K562 (cell line): Measurements from ENCODE around the gene MYO6. TPM values are rescaled to one million over a fixed set of nuclear protein-coding genes. Genes with fewer than 3 reads are reported as not detected.
A peak's percentile ranks its signal among the peaks of the same experiment; 100 is the strongest.

Experiments used
- ATAC-seq: fragments of 200-7000 bp; cut with Tn5 transposase; 3 replicates; pipeline ENCODE4 v1.9.1; 2020; ENCODE audit warnings: moderate library complexity
- BruUV-seq: library from RNA; stranded (reverse); fragments of 400-500 nt; replicated peaks from 2 replicates; lab custom pipeline; 2021; lab: Mats Ljungman, UMichigan
- CTCF ChIA-PET: fragments of 300-600 bp; formaldehyde crosslinking; extraction: SDS; loops from one replicate; lab custom pipeline; 2021; ENCODE audit warnings: low intra/inter-chr PET ratio; lab: Yijun Ruan, JAX
- POLR2A ChIA-PET: fragments of 300-600, 350-650 bp; sonication (Branson Sonifier 250); formaldehyde crosslinking; extraction: SDS; loops from one replicate; lab custom pipeline; 2021; ENCODE audit warnings: antibody characterized with exemption, inconsistent platforms; lab: Yijun Ruan, JAX
- DNase-seq, 4 experiments: peaks; one replicate each; pipeline versions ENCODE4 v3.0.0 to v3.0.0-alpha.2; 2011 to 2018; ENCODE audit warnings: low spot score in 3 of 4, mixed read lengths in 3 of 4; ENCODE audit errors: extremely low read depth in 1 of 4
- FAIRE-seq: peaks from 2 replicates; lab custom pipeline; 2011; peaks lifted over from hg19 to GRCh38; lab: Jason Lieb, UNC
- H2AFZ ChIP-seq: 2 replicates; pipeline ENCODE4 v1.6.0; 2011; ENCODE audit warnings: low read depth, low read length, control low read depth, inconsistent platforms
- H3K27ac ChIP-seq: fragments of 200-600 bp; 3 replicates; pipeline ENCODE4 v1.8.0; 2011; ENCODE audit warnings: low read depth, mild to moderate bottlenecking, control low read depth, inconsistent platforms, low read length, moderate library complexity, mixed read lengths; ENCODE audit errors: extremely low read depth
- H3K27me3 ChIP-seq, 2 experiments: fragments of 300-600 bp in 1 of 2; 2 replicates in 1 of 2; 3 replicates in 1 of 2; pipeline versions ENCODE4 v1.6.0 to v1.8.0; 2011; ENCODE audit warnings: inconsistent platforms in 2 of 2, low read length in 2 of 2, mild to moderate bottlenecking in 1 of 2, mixed read lengths in 1 of 2, moderate library complexity in 1 of 2; ENCODE audit not compliant: control insufficient read depth in 2 of 2, insufficient read depth in 2 of 2
- H3K36me3 ChIP-seq: fragments of 300-600 bp; 3 replicates; pipeline ENCODE4 v1.8.0; 2011; ENCODE audit warnings: mild to moderate bottlenecking, low read length, inconsistent platforms; ENCODE audit not compliant: control insufficient read depth, insufficient read depth
- H3K4me1 ChIP-seq, 2 experiments: fragments of 200-600 bp in 1 of 2; replicated peaks in 1 of 2; 2 replicates in 1 of 2; 3 replicates in 1 of 2; pipeline versions ENCODE4 v1.5.1 to v1.8.0; 2011; ENCODE audit warnings: inconsistent platforms in 2 of 2, low read length in 2 of 2, mild to moderate bottlenecking in 1 of 2, mixed read lengths in 1 of 2, moderate library complexity in 1 of 2; ENCODE audit not compliant: control insufficient read depth in 2 of 2, insufficient read depth in 2 of 2
- H3K4me2 ChIP-seq: 2 replicates; pipeline ENCODE4 v1.6.1; 2011; ENCODE audit warnings: low read length, control low read depth, inconsistent platforms, mixed read lengths; ENCODE audit not compliant: insufficient read depth
- H3K4me3 ChIP-seq: fragments of 200-600 bp; sonication (generic), shearing (Covaris generic); 2 replicates; pipeline ENCODE4 v1.5.1; 2016; ENCODE audit warnings: control low read depth, inconsistent platforms
- H3K79me2 ChIP-seq: fragments of 200-600 bp; 3 replicates; pipeline ENCODE4 v1.8.0; 2011; ENCODE audit warnings: low read length, inconsistent platforms; ENCODE audit not compliant: control insufficient read depth, insufficient read depth
- H3K9ac ChIP-seq, 2 experiments: 2 replicates each; pipeline versions ENCODE4 v1.6.0 to v1.6.1; 2011; ENCODE audit warnings: low read depth in 2 of 2, low read length in 2 of 2, control low read depth in 1 of 2, inconsistent platforms in 1 of 2, mild to moderate bottlenecking in 1 of 2, mixed read lengths in 1 of 2; ENCODE audit not compliant: insufficient read depth in 1 of 2
- H3K9me1 ChIP-seq: one replicate; pipeline ENCODE4 v1.6.0; 2011; ENCODE audit warnings: inconsistent platforms, mild to moderate bottlenecking, low read length, moderate library complexity; ENCODE audit not compliant: control insufficient read depth, insufficient read depth
- H3K9me3 ChIP-seq: replicated peaks from 2 replicates; pipeline ENCODE4 v1.5.1; 2011; ENCODE audit warnings: low read depth, low read length, inconsistent platforms; ENCODE audit not compliant: control insufficient read depth, insufficient read depth
- H4K20me1 ChIP-seq: replicated peaks from 2 replicates; pipeline ENCODE4 v1.6.1; 2011; ENCODE audit warnings: low read length, inconsistent platforms, mixed read lengths; ENCODE audit not compliant: control insufficient read depth, insufficient read depth
- ATF3 ChIP-seq, 2 experiments: fragments of 450-650 bp in 1 of 2; sonication (generic) in 1 of 2; formaldehyde crosslinking in 1 of 2; IDR thresholded peaks in 1 of 2; conservative IDR thresholded peaks in 1 of 2; 2 replicates each; pipeline versions ENCODE4 v1.6.1 to v1.8.1; 2016 to 2023; ENCODE audit warnings: mild to moderate bottlenecking in 2 of 2, moderate library complexity in 2 of 2, inconsistent platforms in 1 of 2, missing genetic modification reagents in 1 of 2
- CEBPG ChIP-seq, 3 experiments: fragments of 200-800 bp in 1 of 3; sonication (Bioruptor generic) in 1 of 3; sonication (generic) in 1 of 3; formaldehyde crosslinking in 1 of 3; IDR thresholded peaks in 2 of 3; conservative IDR thresholded peaks in 1 of 3; 2 replicates each; pipeline versions ENCODE4 v1.6.1 to v1.8.0; 2016 to 2022; ENCODE audit warnings: missing compliant biosample characterization in 2 of 3, missing genetic modification characterization in 2 of 3, mild to moderate bottlenecking in 1 of 3, missing genetic modification reagents in 1 of 3
- NCOA4 ChIP-seq: fragments of 450-650 bp; IDR thresholded peaks from 2 replicates; pipeline ENCODE4 v1.6.1; 2018; ENCODE audit warnings: mild to moderate bottlenecking; ENCODE audit not compliant: partially characterized antibody
- VEZF1 ChIP-seq: fragments of 200-800 bp; sonication (Bioruptor generic); IDR thresholded peaks from 2 replicates; pipeline ENCODE4 v1.6.1; 2017; ENCODE audit warnings: missing genetic modification characterization, missing compliant biosample characterization
- ZNF609 ChIP-seq: sonication (generic); formaldehyde crosslinking; IDR thresholded peaks from 2 replicates; pipeline ENCODE4 v1.8.1; 2023; ENCODE audit warnings: missing genetic modification reagents, mild to moderate bottlenecking, borderline replicate concordance
- WGBS: fragments of 100-300 bp; shearing (Covaris generic); methylation state at CpG from one replicate; pipeline ENCODE4 v1.1.6; 2016; ENCODE audit warnings: low coverage, mixed read lengths; ENCODE audit not compliant: insufficient coverage; ENCODE audit errors: missing lambda C conversion rate; 5-methylcytosine and 5-hydroxymethylcytosine counted together
- in situ Hi-C: fragments of 300-500 bp; cut with MboI; formaldehyde crosslinking; loops from 4 replicates; pipeline ENCODE4 v1.15.0; 2018; ENCODE audit warnings: inconsistent platforms, mixed read lengths
- intact Hi-C: fragments of 100-400 bp; cut with micrococcal nuclease; formaldehyde crosslinking; loops from 2 replicates; pipeline ENCODE4 v1.14.2; 2022
- polyA plus RNA-seq, 8 experiments: library from polyadenylated mRNA; depleted of rRNA in 4 of 8; stranded (reverse) in 5 of 8; unstranded in 3 of 8; fragments of >200 nt; fragmentation: Nextera tagmentation in 2 of 8; fragmentation: Illumina TruSeq in 1 of 8; extraction: Ambion mirVana in 2 of 8; extraction: Trizol in 1 of 8; gene quantifications; 2 replicates each; pipeline versions ENCODE4 v1.2.1 to v1.2.3, GENCODE V29; 2011 to 2014; ENCODE audit warnings: inconsistent platforms in 1 of 8, missing spikeins in 1 of 8
- total RNA-seq, 7 experiments: library from RNA; depleted of rRNA in 6 of 7; stranded (reverse); fragments of >200 nt in 6 of 7; fragmentation: Illumina TruSeq in 2 of 7; extraction: Trizol in 2 of 7; gene quantifications; 2 replicates each; pipeline versions ENCODE4 v1.2.1 to v1.2.3, GENCODE V29; 2011 to 2021; ENCODE audit warnings: low replicate concordance in 1 of 7

The MYO6 gene
- total and polyA plus RNA-seq, 9 of the 15 experiments (the other 6 are each of a cell fraction or from before 2014, with no cell fraction given), result 1.3 to 5.5 (median 2.7) TPM

DNA sequence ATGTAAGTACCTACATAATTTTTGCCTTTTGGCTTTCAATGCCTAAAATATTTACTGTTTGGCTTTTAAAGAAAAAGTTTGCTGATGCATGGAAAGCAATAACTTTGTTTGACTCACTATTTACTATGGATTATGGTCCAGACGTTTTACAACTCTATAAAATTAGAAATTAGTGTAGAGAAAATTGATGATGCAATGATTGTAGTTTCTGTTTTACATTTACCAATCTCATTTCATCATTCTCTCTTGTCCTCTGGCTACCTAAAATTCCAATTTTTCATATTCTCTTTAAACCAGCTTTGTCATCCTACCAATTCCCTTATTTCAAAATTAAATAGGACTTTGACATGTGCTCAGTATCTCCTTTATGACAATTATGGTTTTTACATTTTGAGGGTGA is 192.5 kb downstream of the MYO6 start:
- Histone ChIP-seq H3K27me3 (no peaks in the 10 kb centered on the region), H3K9me3 (no peaks in the 10 kb centered on the region), H3K9ac (no peak overlapping the region), H3K9me1 (no peaks in the 10 kb centered on the region), H3K4me3 (no peak overlapping the region), H3K36me3 (no peaks in the 10 kb centered on the region; the same call in 2 of the 3 replicates), H4K20me1 (no peaks in the 10 kb centered on the region), H2AFZ (no peak overlapping the region), H3K27ac (no peak overlapping the region), H3K4me1 (no peaks in the 10 kb centered on the region), H3K79me2 (no peaks in the 10 kb centered on the region), H3K4me2 (no peak overlapping the region)
- POLR2A ChIA-PET, result no interaction called here
- peak; percentile 66 for TF ChIP-seq ATF3 (IDR thresholded peaks at IDR 0.05)
- no peak for TF ChIP-seq ATF3 (CRISPR knock-in tag; conservative IDR thresholded peaks at IDR 0.05)
- TF ChIP-seq ZNF609 (CRISPR knock-in tag), result no peak
- TF ChIP-seq CEBPG (CRISPR knock-in tag; IDR thresholded peaks at IDR 0.05), result no peak
- TF ChIP-seq CEBPG (tag; conservative IDR thresholded peaks at IDR 0.05 in 1 of 2, IDR thresholded peaks at IDR 0.05 in 1 of 2), result peak; percentile 18 to 73; a peak in 2 of 4 replicates
- no peak for TF ChIP-seq NCOA4
- no peak for TF ChIP-seq VEZF1
- FAIRE-seq, result no peak
- WGBS, result 0% methylated on average over 1 of the region's 1 CpG
- CTCF ChIA-PET, result no interaction called here
- no TSS peak for BruUV-seq
- intact Hi-C loops, result no loop called here
- in situ Hi-C loops, result loop anchor here (25.0 kb wide), 1 partner anchor 1521 kb away; the partner anchor contains the start of gene HTR1B
- no peak for DNase-seq
- ATAC-seq, result no peak
